ENCODE results near the gene C2orf68.

DNA sequence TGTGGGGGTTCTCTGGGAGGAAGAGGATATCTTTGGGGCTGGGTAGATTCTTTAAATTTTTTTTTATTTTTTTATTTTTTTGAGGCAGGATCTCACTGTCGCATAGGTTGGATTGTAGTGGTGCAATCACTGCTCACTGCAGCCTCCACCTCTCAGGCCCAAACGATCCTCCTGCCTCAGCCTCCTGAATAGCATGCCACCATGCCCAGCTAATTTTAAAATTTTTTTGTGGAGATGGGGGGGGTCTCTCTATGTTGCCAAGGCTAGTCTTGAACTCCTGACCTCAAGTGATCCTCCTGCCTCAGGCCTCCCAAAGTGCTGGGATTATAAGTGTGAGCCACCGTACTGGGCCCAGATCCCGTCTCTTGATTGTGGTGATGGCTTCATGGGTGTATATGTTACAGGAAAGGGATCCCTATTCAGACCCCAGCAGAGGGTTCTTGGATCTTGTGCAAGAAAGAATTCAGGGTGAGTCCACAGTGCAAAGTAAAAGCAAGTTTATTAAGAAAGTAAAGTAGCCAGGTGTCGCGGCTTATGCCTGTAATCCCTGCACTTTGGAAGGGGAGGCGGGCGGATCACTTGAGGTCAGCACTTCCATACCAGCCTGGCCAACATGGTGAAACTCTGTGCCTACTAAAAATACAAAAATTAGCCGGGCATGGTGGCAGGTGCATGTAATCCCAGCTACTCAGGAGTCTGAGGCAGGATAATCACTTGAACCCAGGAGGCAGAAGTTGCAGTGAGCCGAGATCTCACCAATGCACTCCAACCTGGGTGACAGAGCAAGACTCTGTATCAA lies 2.0 kb upstream of the C2orf68 start:
- TF ChIP-seq ZNF70 (CRISPR knock-in tag; IDR thresholded peaks at IDR 0.05) (no peak), ZFP30 (CRISPR knock-in tag; IDR thresholded peaks at IDR 0.05) (no peak), BACH2 (CRISPR knock-in tag; IDR thresholded peaks at IDR 0.05; ENCODE audit: borderline replicate concordance) (no peak), ARNTL (CRISPR knock-in tag; IDR thresholded peaks at IDR 0.05; ENCODE audit: borderline replicate concordance, low read depth) (no peak), TCF4 (CRISPR knock-in tag; IDR thresholded peaks at IDR 0.05; ENCODE audit: borderline replicate concordance) (no peak), CSDC2 (CRISPR knock-in tag; IDR thresholded peaks at IDR 0.05) (no peak), ESRRG (CRISPR knock-in tag; IDR thresholded peaks at IDR 0.05) (no peak), RARB (CRISPR knock-in tag; IDR thresholded peaks at IDR 0.05) (no peak)
- TF ChIP-seq, protein P1, sequence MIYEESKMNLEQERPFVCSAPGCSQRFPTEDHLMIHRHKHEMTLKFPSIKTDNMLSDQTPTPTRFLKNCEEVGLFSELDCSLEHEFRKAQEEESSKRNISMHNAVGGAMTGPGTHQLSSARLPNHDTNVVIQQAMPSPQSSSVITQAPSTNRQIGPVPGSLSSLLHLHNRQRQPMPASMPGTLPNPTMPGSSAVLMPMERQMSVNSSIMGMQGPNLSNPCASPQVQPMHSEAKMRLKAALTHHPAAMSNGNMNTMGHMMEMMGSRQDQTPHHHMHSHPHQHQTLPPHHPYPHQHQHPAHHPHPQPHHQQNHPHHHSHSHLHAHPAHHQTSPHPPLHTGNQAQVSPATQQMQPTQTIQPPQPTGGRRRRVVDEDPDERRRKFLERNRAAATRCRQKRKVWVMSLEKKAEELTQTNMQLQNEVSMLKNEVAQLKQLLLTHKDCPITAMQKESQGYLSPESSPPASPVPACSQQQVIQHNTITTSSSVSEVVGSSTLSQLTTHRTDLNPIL (CRISPR knock-in tag; IDR thresholded peaks at IDR 0.05; ENCODE audit: low read depth), result no peak
- TF ChIP-seq, protein P2, sequence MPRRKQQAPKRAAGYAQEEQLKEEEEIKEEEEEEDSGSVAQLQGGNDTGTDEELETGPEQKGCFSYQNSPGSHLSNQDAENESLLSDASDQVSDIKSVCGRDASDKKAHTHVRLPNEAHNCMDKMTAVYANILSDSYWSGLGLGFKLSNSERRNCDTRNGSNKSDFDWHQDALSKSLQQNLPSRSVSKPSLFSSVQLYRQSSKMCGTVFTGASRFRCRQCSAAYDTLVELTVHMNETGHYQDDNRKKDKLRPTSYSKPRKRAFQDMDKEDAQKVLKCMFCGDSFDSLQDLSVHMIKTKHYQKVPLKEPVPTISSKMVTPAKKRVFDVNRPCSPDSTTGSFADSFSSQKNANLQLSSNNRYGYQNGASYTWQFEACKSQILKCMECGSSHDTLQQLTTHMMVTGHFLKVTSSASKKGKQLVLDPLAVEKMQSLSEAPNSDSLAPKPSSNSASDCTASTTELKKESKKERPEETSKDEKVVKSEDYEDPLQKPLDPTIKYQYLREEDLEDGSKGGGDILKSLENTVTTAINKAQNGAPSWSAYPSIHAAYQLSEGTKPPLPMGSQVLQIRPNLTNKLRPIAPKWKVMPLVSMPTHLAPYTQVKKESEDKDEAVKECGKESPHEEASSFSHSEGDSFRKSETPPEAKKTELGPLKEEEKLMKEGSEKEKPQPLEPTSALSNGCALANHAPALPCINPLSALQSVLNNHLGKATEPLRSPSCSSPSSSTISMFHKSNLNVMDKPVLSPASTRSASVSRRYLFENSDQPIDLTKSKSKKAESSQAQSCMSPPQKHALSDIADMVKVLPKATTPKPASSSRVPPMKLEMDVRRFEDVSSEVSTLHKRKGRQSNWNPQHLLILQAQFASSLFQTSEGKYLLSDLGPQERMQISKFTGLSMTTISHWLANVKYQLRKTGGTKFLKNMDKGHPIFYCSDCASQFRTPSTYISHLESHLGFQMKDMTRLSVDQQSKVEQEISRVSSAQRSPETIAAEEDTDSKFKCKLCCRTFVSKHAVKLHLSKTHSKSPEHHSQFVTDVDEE (CRISPR knock-in tag; IDR thresholded peaks at IDR 0.05), result no peak

Measured in SK-N-SH treated with all-trans-retinoic acid at 6 μM for 48 hours (cell line).